A549 (cell line): ENCODE results near the gene NDUFS8. TPM values are rescaled to one million over a fixed set of nuclear protein-coding genes. Genes with fewer than 3 reads are reported as not detected.
A peak's percentile ranks its signal among the peaks of the same experiment; 100 is the strongest.

Experiments used
- ATAC-seq, 2 experiments: fragments of 200-7000 bp in 1 of 2; fragments of >200 bp in 1 of 2; cut with Nextera tagmentation in 1 of 2; cut with Tn5 transposase in 1 of 2; 3 replicates each; pipeline versions ENCODE4 v1.8.0 to v1.9.1; 2018 to 2020; ENCODE audit warnings: mild to moderate bottlenecking in 1 of 2, moderate library complexity in 1 of 2
- CTCF ChIA-PET: fragments of 300-600 bp; sonication (Branson Sonifier 250); formaldehyde crosslinking; extraction: SDS; loops from one replicate; lab custom pipeline; 2021; ENCODE audit warnings: antibody characterized with exemption, inconsistent platforms; lab: Yijun Ruan, JAX
- POLR2A ChIA-PET: fragments of 350-600 bp; formaldehyde crosslinking; extraction: SDS; loops from one replicate; lab custom pipeline; 2021; ENCODE audit warnings: antibody characterized with exemption, inconsistent platforms; lab: Yijun Ruan, JAX
- DNase-seq, 2 experiments: peaks; one replicate each; pipeline versions ENCODE4 v3.0.0 to v3.0.0-alpha.2; 2011 to 2016; ENCODE audit warnings: low read depth in 1 of 2, low spot score in 1 of 2
- FAIRE-seq: peaks from 2 replicates; lab custom pipeline; 2011; peaks lifted over from hg19 to GRCh38; lab: Jason Lieb, UNC
- H3K27ac ChIP-seq, 2 experiments: fragments of >200 bp; sonication (Bioruptor Twin); formaldehyde crosslinking; 3 replicates each; pipeline ENCODE4 v1.5.1; 2016 to 2017
- H3K4me1 ChIP-seq: fragments of >200 bp; sonication (Bioruptor Twin); formaldehyde crosslinking; 3 replicates; pipeline ENCODE4 v1.6.1; 2016
- H3K4me2 ChIP-seq: fragments of >200 bp; sonication (Bioruptor Twin); formaldehyde crosslinking; 3 replicates; pipeline ENCODE4 v1.6.1; 2016
- H3K4me3 ChIP-seq: fragments of >200 bp; sonication (Bioruptor Twin); formaldehyde crosslinking; 3 replicates; pipeline ENCODE4 v1.5.1; 2016
- H3K9me3 ChIP-seq: fragments of >200 bp; sonication (Bioruptor Twin); formaldehyde crosslinking; 3 replicates; pipeline ENCODE4 v1.6.1; 2016
- BHLHE40 ChIP-seq: IDR thresholded peaks from 2 replicates; pipeline ENCODE4 v1.6.1; 2012; ENCODE audit warnings: low read depth, low read length, inconsistent platforms
- CBX8 ChIP-seq: fragments of 200-600 bp; sonication (generic); IDR thresholded peaks from 2 replicates; pipeline ENCODE4 v1.6.1; 2016
- CEBPB ChIP-seq, 2 experiments: fragments of >200 bp in 1 of 2; sonication (Bioruptor Twin) in 1 of 2; formaldehyde crosslinking in 1 of 2; IDR thresholded peaks; 2 replicates each; pipeline ENCODE4 v1.6.1; 2012 to 2016
- CHD2 ChIP-seq: fragments of 150-350 bp; IDR thresholded peaks from 2 replicates; pipeline ENCODE4 v1.6.1; 2014; ENCODE audit warnings: low read length; ENCODE audit not compliant: partially characterized antibody
- EHMT2 ChIP-seq: fragments of 200-600 bp; sonication (generic); IDR thresholded peaks from 2 replicates; pipeline ENCODE4 v1.6.1; 2016; ENCODE audit warnings: antibody characterized with exemption, low read depth, mild to moderate bottlenecking, moderate library complexity
- EP300 ChIP-seq, 2 experiments: fragments of >200 bp; sonication (Bioruptor Twin); formaldehyde crosslinking; IDR thresholded peaks; 2 replicates in 1 of 2; 3 replicates in 1 of 2; pipeline ENCODE4 v1.6.1; 2016 to 2017
- ESRRA ChIP-seq: fragments of 150-350 bp; IDR thresholded peaks from 2 replicates; pipeline ENCODE4 v1.6.1; 2014; ENCODE audit warnings: mild to moderate bottlenecking, low read length, borderline replicate concordance
- FOSL2 ChIP-seq, 2 experiments: fragments of 450-650 bp in 1 of 2; fragments of >200 bp in 1 of 2; sonication (Bioruptor Twin) in 1 of 2; formaldehyde crosslinking; IDR thresholded peaks; 2 replicates each; pipeline versions ENCODE4 v1.5.0 to v1.6.1; 2016 to 2020; ENCODE audit warnings: mild to moderate bottlenecking in 1 of 2, moderate library complexity in 1 of 2
- GATA3 ChIP-seq: IDR thresholded peaks from 2 replicates; pipeline ENCODE4 v1.6.1; 2012; ENCODE audit warnings: borderline replicate concordance
- HDAC2 ChIP-seq: fragments of 200-600 bp; sonication (generic); IDR thresholded peaks from 2 replicates; pipeline ENCODE4 v1.6.1; 2016
- HEYL ChIP-seq: fragments of 250-450 bp; sonication (Bioruptor Pico); IDR thresholded peaks from 2 replicates; pipeline ENCODE4 v1.8.0; 2021; ENCODE audit warnings: mild to moderate bottlenecking, moderate library complexity
- HOXB13 ChIP-seq: fragments of 250-450 bp; sonication (Bioruptor Pico); IDR thresholded peaks from 2 replicates; pipeline ENCODE4 v1.5.0; 2020; ENCODE audit warnings: low read depth, mild to moderate bottlenecking, moderate library complexity
- HOXB5 ChIP-seq: fragments of 250-450 bp; sonication (Bioruptor Pico); IDR thresholded peaks from 2 replicates; pipeline ENCODE4 v1.5.0; 2020; ENCODE audit warnings: mild to moderate bottlenecking, moderate library complexity
- JUNB ChIP-seq: fragments of >200 bp; sonication (Bioruptor Twin); formaldehyde crosslinking; IDR thresholded peaks from 2 replicates; pipeline ENCODE4 v1.6.1; 2016
- MAZ ChIP-seq: fragments of 150-350 bp; IDR thresholded peaks from 2 replicates; pipeline ENCODE4 v1.6.1; 2014; ENCODE audit warnings: antibody characterized with exemption, low read depth, low read length, borderline replicate concordance
- NR3C1 ChIP-seq: fragments of >200 bp; sonication (Bioruptor Twin); formaldehyde crosslinking; IDR thresholded peaks from 3 replicates; pipeline ENCODE4 v1.6.1; 2017
- POLR2AphosphoS2 ChIP-seq: conservative IDR thresholded peaks from 2 replicates; pipeline ENCODE4 v1.6.1; 2012; ENCODE audit warnings: low read length, improper control_type of control experiment, inconsistent platforms
- RARB ChIP-seq: fragments of 250-450 bp; sonication (Bioruptor Pico); IDR thresholded peaks from 2 replicates; pipeline ENCODE4 v1.8.0; 2021; ENCODE audit warnings: mild to moderate bottlenecking, moderate library complexity
- REST ChIP-seq: fragments of 200-600 bp; sonication (generic); IDR thresholded peaks from 2 replicates; pipeline ENCODE4 v1.6.1; 2016; ENCODE audit warnings: antibody characterized with exemption, mild to moderate bottlenecking, moderate library complexity
- SMC3 ChIP-seq: fragments of >200 bp; sonication (Bioruptor Twin); formaldehyde crosslinking; IDR thresholded peaks from 3 replicates; pipeline ENCODE4 v1.6.1; 2018; ENCODE audit warnings: inconsistent platforms
- TFCP2L1 ChIP-seq: fragments of 250-450 bp; sonication (Bioruptor Pico); IDR thresholded peaks from 2 replicates; pipeline ENCODE4 v1.5.0; 2021; ENCODE audit warnings: mild to moderate bottlenecking
- USF2 ChIP-seq: fragments of 450-650 bp; IDR thresholded peaks from 2 replicates; pipeline ENCODE4 v1.6.1; 2014; ENCODE audit warnings: antibody characterized with exemption
- whole genome bisulfite sequencing: methylation state at CpG from one replicate; pipeline ENCODE4 v1.1.6; 2017; ENCODE audit errors: missing lambda C conversion rate; 5-methylcytosine and 5-hydroxymethylcytosine counted together
- polyA plus RNA-seq, 4 experiments: library from polyadenylated mRNA; depleted of rRNA in 3 of 4; stranded (reverse); fragments of >200 nt; fragmentation: RNase III in 1 of 4; extraction: RNeasy Plus Mini Kit Qiagen cat#74134 plus additional on column Dnase treatment in 1 of 4; gene quantifications; 2 replicates in 3 of 4; 3 replicates in 1 of 4; pipeline ENCODE4 v1.2.3, GENCODE V29; 2011 to 2017
- TF ChIP-seq, protein P1 (sequence below): IDR thresholded peaks from 2 replicates; pipeline ENCODE4 v1.6.1; 2012
- TF ChIP-seq, protein P2 (sequence below): IDR thresholded peaks from 2 replicates; pipeline ENCODE4 v1.6.1; 2012

The NDUFS8 gene
- polyA plus RNA-seq, 2 of the 4 experiments (the other 2 are of a cell fraction), result 71.0 to 298 TPM

GRCh38 chr11:68011051-68011943 is 19.2 kb upstream of the NDUFS8 start (continued):
- TF ChIP-seq REST (peak; percentile 21; the same call in 1 of the 2 replicates), EHMT2 (no peak), RARB (CRISPR knock-in tag) (peak; percentile 99), FOSL2 (IDR thresholded peaks at IDR 0.05) (no peak), FOSL2 (CRISPR knock-in tag; IDR thresholded peaks at IDR 0.05) (peak; percentile 86), HEYL (CRISPR knock-in tag) (peak; percentile 100)

- Histone ChIP-seq H3K27ac (peak overlapping the region; percentile 99 to 100), H3K9me3 (no peaks in the 10 kb centered on the region), H3K4me2 (peak overlapping the region; percentile 96), H3K4me1 (peaks cover 81% of the 10 kb centered on the region), H3K4me3 (peak overlapping the region; percentile 66)
- CTCF ChIA-PET, result interaction anchor here (0.8 to 10.7 kb wide), 5 partner anchors 8 to 18 kb away, joined by 3 to 204 read pairs (median 7); partner anchors contain the start of gene UNC93B1
- ATAC-seq (peak; percentile 0 to 7; a peak in 3 of 6 replicates), DNase-seq (peak in 1 of 2 experiments; percentile 88), FAIRE-seq (peak; percentile 91)
- WGBS, result 4% methylated on average over 17 of the region's 17 CpGs
- POLR2A ChIA-PET, result interaction anchor here (0.7 to 3.8 kb wide), 7 partner anchors 9 to 30 kb away, joined by 3 to 37 read pairs (median 6); partner anchors contain the start of genes NDUFS8 and UNC93B1
- TF ChIP-seq CHD2 (no peak), HOXB13 (peak; percentile 98), EP300 (IDR thresholded peaks at IDR 0.05) (no peak; a peak in 2 of 5 replicates), REST (no peak), ESRRA (no peak), CEBPB (IDR thresholded peaks at IDR 0.05) (peak in 1 of 2 experiments; percentile 58; a peak in 1 of 4 replicates), EHMT2 (no peak), HOXB5 (peak; percentile 92), CBX8 (no peak), RARB (CRISPR knock-in tag) (no peak; the same call in 1 of the 2 replicates), TFCP2L1 (CRISPR knock-in tag) (peak; percentile 86), BHLHE40 (no peak), GATA3 (no peak), FOSL2 (IDR thresholded peaks at IDR 0.05) (no peak), FOSL2 (CRISPR knock-in tag; IDR thresholded peaks at IDR 0.05) (peak; percentile 12), HEYL (CRISPR knock-in tag) (peak; percentile 91), NR3C1 (no peak), SMC3 (no peak; the same call in 2 of the 3 replicates), HDAC2 (no peak), POLR2AphosphoS2 (no peak), USF2 (no peak), MAZ (no peak), JUNB (no peak)
- TF ChIP-seq, protein P1, sequence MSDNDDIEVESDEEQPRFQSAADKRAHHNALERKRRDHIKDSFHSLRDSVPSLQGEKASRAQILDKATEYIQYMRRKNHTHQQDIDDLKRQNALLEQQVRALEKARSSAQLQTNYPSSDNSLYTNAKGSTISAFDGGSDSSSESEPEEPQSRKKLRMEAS, result peak; percentile 66
- TF ChIP-seq, protein P2, sequence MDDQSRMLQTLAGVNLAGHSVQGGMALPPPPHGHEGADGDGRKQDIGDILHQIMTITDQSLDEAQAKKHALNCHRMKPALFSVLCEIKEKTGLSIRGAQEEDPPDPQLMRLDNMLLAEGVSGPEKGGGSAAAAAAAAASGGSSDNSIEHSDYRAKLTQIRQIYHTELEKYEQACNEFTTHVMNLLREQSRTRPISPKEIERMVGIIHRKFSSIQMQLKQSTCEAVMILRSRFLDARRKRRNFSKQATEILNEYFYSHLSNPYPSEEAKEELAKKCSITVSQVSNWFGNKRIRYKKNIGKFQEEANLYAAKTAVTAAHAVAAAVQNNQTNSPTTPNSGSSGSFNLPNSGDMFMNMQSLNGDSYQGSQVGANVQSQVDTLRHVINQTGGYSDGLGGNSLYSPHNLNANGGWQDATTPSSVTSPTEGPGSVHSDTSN, result no peak
These were observed 18.2 kb upstream of the NDUFS8 start for GRCh38 chr11:68012044-68012842.
